ENCODE measurements around the gene TOLLIP. TPM values are rescaled to one million over a fixed set of nuclear protein-coding genes. Genes with fewer than 3 reads are reported as not detected.

Gene TOLLIP
- total and polyA plus RNA-seq, 2 of the 4 experiments (the other 2 are of a cell fraction) = 19.7 to 42.9 TPM

DNA sequence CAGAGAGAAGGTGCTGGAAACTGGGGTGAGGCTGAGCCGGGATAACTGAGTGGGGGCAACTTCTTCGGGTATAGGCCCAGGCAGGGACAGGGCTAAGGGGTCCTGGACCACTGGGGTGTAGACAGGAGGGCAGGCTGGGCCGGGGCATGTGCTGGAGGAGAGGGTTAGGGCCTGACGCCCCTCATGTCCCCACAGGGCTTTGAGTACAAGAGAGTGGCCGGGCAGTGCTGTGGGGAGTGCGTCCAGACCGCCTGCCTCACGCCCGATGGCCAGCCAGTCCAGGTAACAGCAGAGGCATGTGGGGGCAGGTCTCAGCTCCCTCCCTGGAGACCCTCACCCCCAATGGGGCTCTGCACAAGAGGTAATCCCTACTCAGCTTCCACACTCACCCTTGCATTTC, 49.9 kb downstream of the TOLLIP start:
- no peak for TF ChIP-seq POLR2A (IDR thresholded peaks at IDR 0.05; ENCODE audit: low read depth, low read length)
- no peak for TF ChIP-seq BHLHE40 (IDR thresholded peaks at IDR 0.05; ENCODE audit: low read depth, low read length)
- TF ChIP-seq RFX5 (IDR thresholded peaks at IDR 0.05; ENCODE audit: low read depth, low read length) = no peak
- no peak for TF ChIP-seq MAFK (IDR thresholded peaks at IDR 0.05; ENCODE audit: low read depth, low read length)
- TF ChIP-seq SMC3 (IDR thresholded peaks at IDR 0.05; ENCODE audit: low read depth, low read length) = no peak
- TF ChIP-seq, protein P1, sequence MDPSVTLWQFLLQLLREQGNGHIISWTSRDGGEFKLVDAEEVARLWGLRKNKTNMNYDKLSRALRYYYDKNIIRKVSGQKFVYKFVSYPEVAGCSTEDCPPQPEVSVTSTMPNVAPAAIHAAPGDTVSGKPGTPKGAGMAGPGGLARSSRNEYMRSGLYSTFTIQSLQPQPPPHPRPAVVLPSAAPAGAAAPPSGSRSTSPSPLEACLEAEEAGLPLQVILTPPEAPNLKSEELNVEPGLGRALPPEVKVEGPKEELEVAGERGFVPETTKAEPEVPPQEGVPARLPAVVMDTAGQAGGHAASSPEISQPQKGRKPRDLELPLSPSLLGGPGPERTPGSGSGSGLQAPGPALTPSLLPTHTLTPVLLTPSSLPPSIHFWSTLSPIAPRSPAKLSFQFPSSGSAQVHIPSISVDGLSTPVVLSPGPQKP (IDR thresholded peaks at IDR 0.05; ENCODE audit: borderline replicate concordance, low read depth, low read length) = no peak
- Histone ChIP-seq H2BK15ac (ENCODE audit: low read depth, low read length) (no peak overlapping the region), H2BK20ac (ENCODE audit: low read depth, low read length) (no peak overlapping the region), H4K91ac (ENCODE audit: insufficient read depth, low read depth, low read length) (no peak overlapping the region), H3K4me3 (ENCODE audit: insufficient read depth, low read depth, low read length) (no peak overlapping the region), H3K9me1 (ENCODE audit: insufficient read depth, low read length) (peaks cover 5% of the 10 kb centered on the region; the same call in 1 of the 2 replicates), H3K9ac (ENCODE audit: low read depth, low read length) (no peak overlapping the region), H3K27me3 (ENCODE audit: control insufficient read depth, insufficient read depth, low read length) (no peaks in the 10 kb centered on the region), H3K14ac (replicated peaks; ENCODE audit: low read depth, low read length) (no peak overlapping the region), H4K5ac (ENCODE audit: low read depth, low read length) (no peak overlapping the region), H2BK5ac (ENCODE audit: low read depth, low read length, poor library complexity, severe bottlenecking) (no peak overlapping the region), H3K4me1 (ENCODE audit: control insufficient read depth, insufficient read depth, low read length) (peaks cover 11% of the 10 kb centered on the region), H4K20me1 (ENCODE audit: insufficient read depth, low read length) (no peaks in the 10 kb centered on the region), H3K9me3 (ENCODE audit: control insufficient read depth, insufficient read depth, low read length) (no peaks in the 10 kb centered on the region), H3K4ac (ENCODE audit: low read depth, low read length) (no peak overlapping the region), H2AK9ac (replicated peaks; ENCODE audit: low read depth, low read length, poor library complexity) (no peak overlapping the region), H2AK5ac (ENCODE audit: low read depth, low read length) (no peak overlapping the region), H2AFZ (replicated peaks; ENCODE audit: low read length, poor library complexity) (no peak overlapping the region), H3K23ac (ENCODE audit: low read depth, low read length) (no peak overlapping the region), H3K18ac (ENCODE audit: low read depth, low read length) (no peak overlapping the region), H4K8ac (ENCODE audit: low read depth in 2 of 2, low read length in 2 of 2) (no peak overlapping the region), H3K27ac (ENCODE audit: insufficient read depth, low read length) (no peak overlapping the region), H3K79me1 (ENCODE audit: low read depth in 1 of 2, low read length in 2 of 2) (no peaks in the 10 kb centered on the region), H3K4me2 (ENCODE audit: low read depth, low read length) (no peak overlapping the region), H3K36me3 (ENCODE audit: control insufficient read depth, insufficient read depth, low read length) (no peaks in the 10 kb centered on the region), H3K56ac (ENCODE audit: extremely low read depth, insufficient read depth, low read length) (no peak overlapping the region), H2BK120ac (ENCODE audit: low read depth, low read length) (no peak overlapping the region)
- WGBS, 2 experiments (ENCODE audit: extremely low coverage in 2 of 2, insufficient read length in 1 of 2) = 88% methylated on average over 4 of the region's 9 CpGs; no CpG with 5 or more reads in 1 of the 2 experiments
- ATAC-seq (ENCODE audit: low read depth) = no peak
- dilution Hi-C loops (cut with HindIII; ENCODE audit: low sequenced_read_pairs, unreplicated experiment) (no loop called here), in situ Hi-C loops (cut with MboI; ENCODE audit: low sequenced_read_pairs) (no loop called here), intact Hi-C loops (cut with micrococcal nuclease) (no loop called here)
- ChIA-PET POLR2A (ENCODE audit: unreplicated experiment) (no interaction called here), CTCF (no interaction called here)
- BruUV-seq (replicated peaks) = no TSS peak
- no peak for DNase-seq

Measured in IMR-90 (cell line).